Peyer's patch (tissue), 4 donors: ENCODE results near the gene WWOX. TPM values are rescaled to one million over a fixed set of nuclear protein-coding genes. Genes with fewer than 3 reads are reported as not detected.

ENCODE experiments used
- DNase-seq, 3 donors: peaks; one replicate each; pipeline ENCODE4 v3.0.0-alpha.2; 2017 to 2019
- H3K27ac ChIP-seq, 4 donors: fragments of 200-600 bp; sonication (generic); one replicate each; pipeline ENCODE4 v1.5.1; 2016 to 2019
- H3K27me3 ChIP-seq, 2 donors: fragments of 200-600 bp; sonication (generic); one replicate each; pipeline ENCODE4 v1.5.1; 2019
- H3K36me3 ChIP-seq, 3 donors: fragments of 200-600 bp; sonication (generic); one replicate each; pipeline ENCODE4 v1.5.1; 2016 to 2019
- H3K4me1 ChIP-seq, 4 donors: fragments of 200-600 bp; sonication (generic); one replicate each; pipeline ENCODE4 v1.5.1; 2016 to 2019
- H3K4me3 ChIP-seq, 4 donors: fragments of 200-600 bp; sonication (generic); 1 replicate in 3 of 4; 2 replicates in 1 of 4; pipeline ENCODE4 v1.5.1; 2016 to 2019; ENCODE audit warnings: mild to moderate bottlenecking in 1 of 4
- H3K9me3 ChIP-seq, 4 donors: fragments of 200-600 bp; sonication (generic); one replicate each; pipeline ENCODE4 v1.5.1; 2016 to 2019; ENCODE audit warnings: mild to moderate bottlenecking in 1 of 4
- POLR2A ChIP-seq, 2 donors: fragments of 450-650 bp; IDR thresholded peaks; one replicate each; pipeline ENCODE4 v1.5.1; 2017; ENCODE audit warnings: antibody characterized with exemption in 2 of 2, mild to moderate bottlenecking in 2 of 2, moderate library complexity in 2 of 2
- total RNA-seq, 4 donors: library from RNA; depleted of rRNA; stranded (reverse); fragments of >200 nt; gene quantifications; one replicate each; pipeline ENCODE4 v1.1.0, GENCODE V29; 2016
- TF ChIP-seq, protein P1 (sequence below), 6 experiments: fragments of 450-650 bp in 4 of 6; fragments of 200-600 bp in 2 of 6; sonication (generic) in 1 of 6; IDR thresholded peaks; one replicate each; pipeline ENCODE4 v1.5.1; 2017 to 2019; ENCODE audit warnings: antibody characterized with exemption in 6 of 6, mild to moderate bottlenecking in 3 of 6, moderate library complexity in 1 of 6

Gene WWOX
- total RNA-seq, 4 donors from 2014 or later = 17.3 to 197 (median 57.5) TPM

DNA sequence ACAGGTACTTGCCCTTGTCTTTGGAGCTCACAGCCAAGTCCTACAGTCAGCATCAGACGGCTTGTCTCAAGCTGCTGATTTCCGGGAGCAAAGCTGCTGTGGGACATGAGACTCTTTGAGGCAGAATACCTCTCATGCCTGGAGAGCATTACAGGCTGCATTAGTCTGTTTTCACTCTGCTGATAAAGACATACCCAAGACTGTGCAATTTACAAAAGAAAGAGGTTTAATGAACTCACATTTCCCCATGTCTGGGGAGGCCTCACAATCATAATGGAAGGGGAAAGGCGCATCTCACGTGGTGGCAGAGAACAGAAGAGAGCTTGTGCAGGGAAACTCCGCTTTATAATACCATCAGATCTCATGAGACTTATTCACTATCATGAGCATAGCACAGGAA lies 661.2 kb downstream of the WWOX start:
- H3K9me3 ChIP-seq = no peaks in the 10 kb centered on the region
- no peak for DNase-seq
- no peaks in the 10 kb centered on the region for H3K4me1 ChIP-seq
- H3K36me3 ChIP-seq = no peaks in the 10 kb centered on the region
- no peak overlapping the region for H3K27ac ChIP-seq
- no peak for TF ChIP-seq POLR2A (IDR thresholded peaks at IDR 0.05)
- TF ChIP-seq, protein P1, sequence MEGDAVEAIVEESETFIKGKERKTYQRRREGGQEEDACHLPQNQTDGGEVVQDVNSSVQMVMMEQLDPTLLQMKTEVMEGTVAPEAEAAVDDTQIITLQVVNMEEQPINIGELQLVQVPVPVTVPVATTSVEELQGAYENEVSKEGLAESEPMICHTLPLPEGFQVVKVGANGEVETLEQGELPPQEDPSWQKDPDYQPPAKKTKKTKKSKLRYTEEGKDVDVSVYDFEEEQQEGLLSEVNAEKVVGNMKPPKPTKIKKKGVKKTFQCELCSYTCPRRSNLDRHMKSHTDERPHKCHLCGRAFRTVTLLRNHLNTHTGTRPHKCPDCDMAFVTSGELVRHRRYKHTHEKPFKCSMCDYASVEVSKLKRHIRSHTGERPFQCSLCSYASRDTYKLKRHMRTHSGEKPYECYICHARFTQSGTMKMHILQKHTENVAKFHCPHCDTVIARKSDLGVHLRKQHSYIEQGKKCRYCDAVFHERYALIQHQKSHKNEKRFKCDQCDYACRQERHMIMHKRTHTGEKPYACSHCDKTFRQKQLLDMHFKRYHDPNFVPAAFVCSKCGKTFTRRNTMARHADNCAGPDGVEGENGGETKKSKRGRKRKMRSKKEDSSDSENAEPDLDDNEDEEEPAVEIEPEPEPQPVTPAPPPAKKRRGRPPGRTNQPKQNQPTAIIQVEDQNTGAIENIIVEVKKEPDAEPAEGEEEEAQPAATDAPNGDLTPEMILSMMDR (IDR thresholded peaks at IDR 0.05) = no peak
- H3K4me3 ChIP-seq = no peak overlapping the region
- H3K27me3 ChIP-seq = no peaks in the 10 kb centered on the region

DNA sequence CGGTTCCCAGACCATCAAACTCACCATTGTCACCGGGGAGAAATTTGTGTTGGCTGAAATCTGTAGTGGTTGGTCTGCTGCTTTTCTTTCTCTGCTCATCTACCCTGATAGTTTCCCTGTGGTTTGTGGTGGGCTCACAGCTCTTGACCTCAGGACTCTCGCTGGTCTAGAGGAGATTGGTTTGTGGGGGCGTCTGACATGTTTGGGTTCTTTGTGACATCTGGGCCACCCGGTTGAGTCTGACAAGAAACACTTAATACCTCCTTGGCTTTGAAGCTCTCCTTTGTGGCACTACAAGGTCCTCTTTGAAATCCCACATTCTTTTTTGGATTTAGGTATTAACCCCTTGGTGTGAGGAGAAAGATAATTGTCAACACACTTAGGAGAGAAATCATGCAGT lies 662.0 kb downstream of the WWOX start:
- Histone ChIP-seq H3K36me3 (no peaks in the 10 kb centered on the region), H3K27ac (no peak overlapping the region), H3K9me3 (no peaks in the 10 kb centered on the region), H3K27me3 (no peaks in the 10 kb centered on the region), H3K4me3 (no peak overlapping the region), H3K4me1 (no peaks in the 10 kb centered on the region)
- no peak for DNase-seq
- TF ChIP-seq POLR2A (IDR thresholded peaks at IDR 0.05) = no peak
- TF ChIP-seq, protein P1 (IDR thresholded peaks at IDR 0.05) = no peak

DNA sequence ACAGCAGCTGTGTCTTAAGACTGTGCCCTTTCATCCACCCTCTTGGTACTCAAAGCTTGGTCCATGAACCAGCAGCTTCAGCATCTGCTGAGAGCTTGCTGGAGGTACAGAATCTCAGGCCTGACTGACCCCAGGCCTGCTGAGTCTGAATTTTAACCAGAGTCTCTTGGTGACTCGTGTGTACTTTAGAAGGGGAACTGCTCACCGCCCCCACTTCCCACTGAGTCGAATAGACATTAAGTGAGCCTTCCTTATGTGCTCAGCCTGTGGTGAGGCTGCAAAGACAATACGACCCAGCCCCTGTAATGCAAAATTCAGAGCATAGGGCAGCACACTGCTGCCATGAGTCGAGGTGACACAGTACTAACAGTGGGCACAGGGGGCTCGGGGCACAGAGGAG lies 662.8 kb downstream of the WWOX start:
- Histone ChIP-seq H3K36me3 (no peaks in the 10 kb centered on the region), H3K4me1 (no peaks in the 10 kb centered on the region), H3K9me3 (no peaks in the 10 kb centered on the region), H3K4me3 (no peak overlapping the region), H3K27me3 (no peaks in the 10 kb centered on the region), H3K27ac (no peak overlapping the region)
- no peak for DNase-seq
- TF ChIP-seq POLR2A (IDR thresholded peaks at IDR 0.05) = no peak
- TF ChIP-seq, protein P1 (IDR thresholded peaks at IDR 0.05) = no peak

DNA sequence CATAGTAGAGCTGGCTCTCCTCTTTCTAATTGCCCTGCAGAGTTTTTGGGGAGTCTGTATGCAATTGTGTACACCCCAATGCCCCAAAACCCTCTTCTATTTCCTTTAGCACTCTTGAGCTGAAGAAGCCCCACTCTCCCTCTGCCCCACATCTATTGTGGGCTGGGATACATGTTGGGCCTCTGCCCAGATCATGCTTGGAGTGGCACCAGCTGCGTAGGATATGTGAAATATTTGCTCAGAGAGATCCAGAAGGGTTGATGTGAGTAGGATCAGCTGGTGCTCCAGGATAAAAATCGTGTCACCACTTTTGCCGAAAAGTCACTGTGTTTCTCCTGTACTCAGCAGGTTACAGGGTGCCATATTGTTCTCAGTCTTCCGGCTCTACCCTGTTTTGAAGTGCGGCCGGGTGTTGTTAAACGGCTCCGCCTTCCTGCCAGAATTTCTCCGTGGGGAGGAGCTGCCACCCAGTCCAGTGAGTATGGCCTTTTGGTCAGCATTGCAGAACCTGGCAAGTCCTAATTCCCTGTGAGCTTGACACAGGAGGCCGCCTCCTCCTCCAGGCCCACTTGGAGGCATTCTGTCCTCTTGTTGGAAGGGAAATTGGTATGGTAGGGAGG lies 664.5 kb downstream of the WWOX start:
- DNase-seq = no peak
- Histone ChIP-seq H3K27ac (no peak overlapping the region), H3K4me1 (no peaks in the 10 kb centered on the region), H3K4me3 (no peak overlapping the region), H3K36me3 (no peaks in the 10 kb centered on the region), H3K9me3 (no peaks in the 10 kb centered on the region), H3K27me3 (no peaks in the 10 kb centered on the region)
- TF ChIP-seq POLR2A (IDR thresholded peaks at IDR 0.05) = no peak
- TF ChIP-seq, protein P1 (IDR thresholded peaks at IDR 0.05) = no peak

DNA sequence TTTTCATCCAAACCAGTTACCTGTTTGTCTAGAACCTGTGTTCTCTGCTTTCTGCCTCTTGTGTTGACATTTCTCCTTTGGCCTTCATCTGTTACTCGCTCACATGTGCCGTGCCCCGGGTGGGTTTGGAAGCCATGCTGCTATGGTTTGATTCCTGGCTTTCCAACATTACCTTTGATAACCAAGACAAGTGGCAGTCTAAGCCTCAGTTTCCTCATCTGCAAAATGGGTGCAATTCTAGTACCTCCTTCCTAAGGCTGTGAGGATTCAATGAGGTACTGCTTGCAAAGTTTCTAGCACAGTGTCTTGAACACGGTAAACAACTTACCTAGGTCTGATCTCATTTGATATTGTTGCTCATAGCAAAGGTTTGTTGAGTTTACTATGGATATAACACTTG lies 665.0 kb downstream of the WWOX start:
- no peak for TF ChIP-seq POLR2A (IDR thresholded peaks at IDR 0.05)
- TF ChIP-seq, protein P1 (IDR thresholded peaks at IDR 0.05) = no peak
- no peak for DNase-seq
- no peaks in the 10 kb centered on the region for H3K36me3 ChIP-seq
- no peaks in the 10 kb centered on the region for H3K4me1 ChIP-seq
- no peaks in the 10 kb centered on the region for H3K9me3 ChIP-seq
- no peak overlapping the region for H3K27ac ChIP-seq
- H3K27me3 ChIP-seq = no peaks in the 10 kb centered on the region
- H3K4me3 ChIP-seq = no peak overlapping the region

DNA sequence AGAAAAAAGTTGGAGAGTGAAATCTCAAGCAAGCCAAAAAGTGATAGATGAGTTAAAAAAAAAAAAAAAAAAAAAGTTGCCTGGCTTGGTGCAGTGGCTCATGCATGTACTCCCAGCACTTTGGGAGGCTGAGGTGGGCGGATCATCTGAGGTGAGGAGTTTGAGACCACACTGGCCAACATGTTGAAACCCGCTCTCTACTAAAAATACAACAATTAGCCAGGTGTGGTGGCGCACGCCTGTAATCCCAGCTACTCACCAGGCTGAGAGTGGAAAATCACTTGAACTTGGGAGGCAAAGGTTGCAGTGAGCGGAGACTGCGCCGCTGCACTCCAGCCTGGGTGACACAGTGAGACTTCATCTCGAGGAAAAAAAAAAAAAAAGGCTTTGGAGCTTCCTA lies 668.8 kb downstream of the WWOX start:
- Histone ChIP-seq H3K27ac (no peak overlapping the region), H3K4me1 (peaks cover 0 to 7% (median 0%) of the 10 kb centered on the region in 4 donors), H3K36me3 (no peaks in the 10 kb centered on the region), H3K9me3 (no peaks in the 10 kb centered on the region), H3K4me3 (no peak overlapping the region), H3K27me3 (no peaks in the 10 kb centered on the region)
- DNase-seq = no peak
- TF ChIP-seq POLR2A (IDR thresholded peaks at IDR 0.05) = no peak
- TF ChIP-seq, protein P1 (IDR thresholded peaks at IDR 0.05) = no peak
